ENCODE results near the gene CD47.

The CD47 gene

GRCh38 chr3:108119398-108120104, 28.7 kb upstream of the CD47 start:
- H3K4me1 ChIP-seq, result peaks cover 2% of the 10 kb centered on the region
- H3K36me3 ChIP-seq, result no peaks in the 10 kb centered on the region
- no peak for DNase-seq
- TF ChIP-seq CTCF (IDR thresholded peaks at IDR 0.05; ENCODE audit: low read depth, low read length), result no peak
- no peaks in the 10 kb centered on the region for H3K9me3 ChIP-seq
- no peaks in the 10 kb centered on the region for H3K27me3 ChIP-seq
- H3K4me3 ChIP-seq (ENCODE audit: low read depth, low read length), result no peak overlapping the region

- Histone ChIP-seq H3K36me3 (no peaks in the 10 kb centered on the region), H3K4me3 (ENCODE audit: low read depth, low read length) (no peak overlapping the region), H3K4me1 (no peaks in the 10 kb centered on the region), H3K27me3 (no peaks in the 10 kb centered on the region), H3K9me3 (no peaks in the 10 kb centered on the region)
- no peak for DNase-seq
- no peak for TF ChIP-seq CTCF (IDR thresholded peaks at IDR 0.05; ENCODE audit: low read depth, low read length)
Measured at GRCh38 chr3:108118038-108118768, 27.4 kb upstream of the CD47 start.

- Histone ChIP-seq H3K27me3 (no peaks in the 10 kb centered on the region), H3K9me3 (no peaks in the 10 kb centered on the region), H3K4me3 (ENCODE audit: low read depth, low read length) (no peak overlapping the region), H3K36me3 (no peaks in the 10 kb centered on the region), H3K4me1 (no peaks in the 10 kb centered on the region)
- no peak for TF ChIP-seq CTCF (IDR thresholded peaks at IDR 0.05; ENCODE audit: low read depth, low read length)
- no peak for DNase-seq
Measured at GRCh38 chr3:108117241-108117775, 26.5 kb upstream of the CD47 start.

- Histone ChIP-seq H3K4me3 (ENCODE audit: low read depth, low read length) (no peak overlapping the region), H3K9me3 (no peaks in the 10 kb centered on the region), H3K36me3 (no peaks in the 10 kb centered on the region), H3K27me3 (no peaks in the 10 kb centered on the region), H3K4me1 (no peaks in the 10 kb centered on the region)
- no peak for TF ChIP-seq CTCF (IDR thresholded peaks at IDR 0.05; ENCODE audit: low read depth, low read length)
- no peak for DNase-seq
Measured at GRCh38 chr3:108114423-108115065, 23.7 kb upstream of the CD47 start.

- no peak for DNase-seq
- Histone ChIP-seq H3K36me3 (no peaks in the 10 kb centered on the region), H3K4me3 (ENCODE audit: low read depth, low read length) (no peak overlapping the region), H3K9me3 (no peaks in the 10 kb centered on the region), H3K4me1 (no peaks in the 10 kb centered on the region), H3K27me3 (no peaks in the 10 kb centered on the region)
- no peak for TF ChIP-seq CTCF (IDR thresholded peaks at IDR 0.05; ENCODE audit: low read depth, low read length)
Measured at GRCh38 chr3:108113975-108114374, 23.1 kb upstream of the CD47 start.
